PC-9 (cell line): ENCODE results near the gene KRT79. TPM values are rescaled to one million over a fixed set of nuclear protein-coding genes. Genes with fewer than 3 reads are reported as not detected.

Experiments
- BruUV-seq: library from RNA; stranded (reverse); fragments of 400-500 nt; replicated peaks from 2 replicates; lab custom pipeline; 2021; lab: Mats Ljungman, UMichigan
- CTCF ChIA-PET: fragments of 300-600 bp; sonication (Branson Sonifier 250); formaldehyde crosslinking; loops from one replicate; lab custom pipeline; 2022; ENCODE audit warnings: antibody characterized with exemption; lab: Charles Lee
- POLR2A ChIA-PET: fragments of 300-600 bp; sonication (Branson Sonifier 250); formaldehyde crosslinking; loops from one replicate; lab custom pipeline; 2022; ENCODE audit warnings: antibody characterized with exemption; ENCODE audit not compliant: unreplicated experiment; lab: Charles Lee
- DNase-seq, 2 experiments: peaks; one replicate each; pipeline versions ENCODE4 v3.0.0 to v3.0.0-alpha.2; 2015 to 2022; ENCODE audit warnings: mixed read lengths in 1 of 2
- H2AFZ ChIP-seq: fragments of 200-600 bp; sonication (generic); 2 replicates; pipeline ENCODE4 v1.8.1; 2017; ENCODE audit warnings: antibody characterized with exemption
- H3F3A ChIP-seq: fragments of 200-600 bp; sonication (generic); 2 replicates; pipeline ENCODE4 v1.8.1; 2017; ENCODE audit warnings: antibody characterized with exemption, mild to moderate bottlenecking, low read depth; ENCODE audit not compliant: insufficient read depth
- H3K27ac ChIP-seq: fragments of 200-600 bp; sonication (generic); 2 replicates; pipeline ENCODE4 v1.6.1; 2016; ENCODE audit warnings: mixed run types
- H3K27me3 ChIP-seq: fragments of 200-600 bp; sonication (generic); 2 replicates; pipeline ENCODE4 v1.6.1; 2016; ENCODE audit warnings: low read depth, mixed run types; ENCODE audit not compliant: insufficient read depth
- H3K36me3 ChIP-seq: fragments of 200-600 bp; sonication (generic); 2 replicates; pipeline ENCODE4 v1.6.1; 2016; ENCODE audit warnings: low read depth, mixed run types
- H3K4me1 ChIP-seq: fragments of 200-600 bp; sonication (generic); replicated peaks from 2 replicates; pipeline ENCODE4 v1.6.1; 2016; ENCODE audit warnings: mixed run types; ENCODE audit not compliant: insufficient read depth
- H3K4me2 ChIP-seq: fragments of 200-600 bp; sonication (generic); 2 replicates; pipeline ENCODE4 v1.6.1; 2017; ENCODE audit warnings: mixed run types
- H3K4me3 ChIP-seq: fragments of 200-600 bp; sonication (generic); 2 replicates; pipeline ENCODE4 v1.6.1; 2016; ENCODE audit warnings: mixed run types
- H3K79me2 ChIP-seq: fragments of 200-600 bp; sonication (generic); 2 replicates; pipeline ENCODE4 v1.6.1; 2017; ENCODE audit warnings: low read depth, mixed run types
- H3K9me2 ChIP-seq: fragments of 200-600 bp; sonication (generic); 2 replicates; pipeline ENCODE4 v1.8.1; 2017; ENCODE audit warnings: mild to moderate bottlenecking; ENCODE audit not compliant: insufficient read depth
- H3K9me3 ChIP-seq: fragments of 200-600 bp; sonication (generic); 2 replicates; pipeline ENCODE4 v1.8.1; 2016; ENCODE audit warnings: low read depth; ENCODE audit not compliant: insufficient read depth
- H4K20me1 ChIP-seq: fragments of 200-600 bp; sonication (generic); 2 replicates; pipeline ENCODE4 v1.8.1; 2017; ENCODE audit not compliant: insufficient read depth
- EZH2 ChIP-seq: fragments of 200-600 bp; sonication (generic); IDR thresholded peaks from 2 replicates; pipeline ENCODE4 v1.8.0; 2017; ENCODE audit warnings: antibody characterized with exemption, low read depth
- intact Hi-C: fragments of 100-400 bp; cut with micrococcal nuclease; formaldehyde crosslinking; loops from one replicate; pipeline ENCODE4 v1.10.0; 2022; ENCODE audit not compliant: unreplicated experiment
- total RNA-seq: library from RNA; stranded (reverse); gene quantifications from 2 replicates; pipeline ENCODE4 v1.2.3, GENCODE V29; 2021
- TF ChIP-seq, protein P1 (sequence below): fragments of 200-600 bp; sonication (generic); conservative IDR thresholded peaks from 2 replicates; pipeline ENCODE4 v1.6.1; 2017; ENCODE audit warnings: mixed run types, antibody characterized with exemption, mild to moderate bottlenecking, moderate library complexity

Gene KRT79
- total RNA-seq, 1 experiment from 2014 or later = 0.28 TPM

DNA sequence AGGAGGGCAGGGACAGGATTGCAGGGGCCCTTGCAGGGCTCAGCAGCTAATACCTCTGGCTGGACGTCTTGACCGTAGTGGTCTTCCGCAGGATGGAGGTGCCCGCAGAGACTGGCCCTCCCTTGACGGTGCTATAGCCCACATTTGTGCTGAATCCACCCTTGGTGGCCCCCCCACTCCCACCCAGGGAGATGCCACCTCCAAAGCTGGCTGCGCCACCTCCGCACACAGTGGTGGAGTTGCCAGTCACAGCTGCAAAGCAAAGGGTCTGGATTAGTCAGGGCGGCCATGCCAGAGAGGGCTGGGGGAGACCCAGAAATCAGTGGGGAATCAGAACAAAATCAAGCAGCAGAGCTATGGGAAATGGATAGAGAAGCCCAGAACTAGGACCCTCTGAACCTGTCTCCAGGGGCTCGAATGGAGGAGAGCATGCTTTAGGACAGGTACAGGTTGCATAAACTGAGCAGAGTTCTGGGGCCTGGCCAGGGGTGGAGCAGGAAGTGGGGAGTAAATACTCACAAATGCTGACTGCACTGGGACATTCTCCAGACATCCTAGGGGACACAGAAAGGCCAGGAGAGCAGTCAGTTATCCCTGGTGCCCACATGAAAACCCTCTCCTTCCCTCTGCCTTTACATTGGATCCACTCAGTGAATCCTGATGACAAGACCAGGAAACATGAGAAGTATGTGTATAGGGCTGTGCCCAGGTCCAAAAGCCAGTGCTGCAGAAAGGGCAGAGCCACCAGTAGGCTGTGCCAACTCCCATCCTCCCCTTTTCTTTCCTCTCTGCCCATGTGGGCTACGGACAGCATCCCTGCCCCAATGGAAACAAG, 12.1 kb downstream of the KRT79 start:
- Histone ChIP-seq H3K9me2 (no peaks in the 10 kb centered on the region), H3K27ac (no peak overlapping the region), H3K4me1 (peaks cover 10% of the 10 kb centered on the region), H4K20me1 (no peaks in the 10 kb centered on the region), H3K9me3 (no peaks in the 10 kb centered on the region), H2AFZ (no peak overlapping the region), H3K4me3 (no peak overlapping the region), H3F3A (peaks cover 4% of the 10 kb centered on the region; the same call in 1 of the 2 replicates), H3K36me3 (no peaks in the 10 kb centered on the region), H3K27me3 (no peaks in the 10 kb centered on the region; the same call in 1 of the 2 replicates), H3K79me2 (no peaks in the 10 kb centered on the region), H3K4me2 (0 out of 2 replicates have a peak overlapping the region, but pooled peaks have one; percentile 0)
- intact Hi-C loops = no loop called here
- ChIA-PET CTCF (no interaction called here), POLR2A (no interaction called here)
- TF ChIP-seq, protein P1, sequence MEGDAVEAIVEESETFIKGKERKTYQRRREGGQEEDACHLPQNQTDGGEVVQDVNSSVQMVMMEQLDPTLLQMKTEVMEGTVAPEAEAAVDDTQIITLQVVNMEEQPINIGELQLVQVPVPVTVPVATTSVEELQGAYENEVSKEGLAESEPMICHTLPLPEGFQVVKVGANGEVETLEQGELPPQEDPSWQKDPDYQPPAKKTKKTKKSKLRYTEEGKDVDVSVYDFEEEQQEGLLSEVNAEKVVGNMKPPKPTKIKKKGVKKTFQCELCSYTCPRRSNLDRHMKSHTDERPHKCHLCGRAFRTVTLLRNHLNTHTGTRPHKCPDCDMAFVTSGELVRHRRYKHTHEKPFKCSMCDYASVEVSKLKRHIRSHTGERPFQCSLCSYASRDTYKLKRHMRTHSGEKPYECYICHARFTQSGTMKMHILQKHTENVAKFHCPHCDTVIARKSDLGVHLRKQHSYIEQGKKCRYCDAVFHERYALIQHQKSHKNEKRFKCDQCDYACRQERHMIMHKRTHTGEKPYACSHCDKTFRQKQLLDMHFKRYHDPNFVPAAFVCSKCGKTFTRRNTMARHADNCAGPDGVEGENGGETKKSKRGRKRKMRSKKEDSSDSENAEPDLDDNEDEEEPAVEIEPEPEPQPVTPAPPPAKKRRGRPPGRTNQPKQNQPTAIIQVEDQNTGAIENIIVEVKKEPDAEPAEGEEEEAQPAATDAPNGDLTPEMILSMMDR = no peak
- no peak for TF ChIP-seq EZH2
- no TSS peak for BruUV-seq
- DNase-seq = peak in 1 of 2 experiments; percentile 26

DNA sequence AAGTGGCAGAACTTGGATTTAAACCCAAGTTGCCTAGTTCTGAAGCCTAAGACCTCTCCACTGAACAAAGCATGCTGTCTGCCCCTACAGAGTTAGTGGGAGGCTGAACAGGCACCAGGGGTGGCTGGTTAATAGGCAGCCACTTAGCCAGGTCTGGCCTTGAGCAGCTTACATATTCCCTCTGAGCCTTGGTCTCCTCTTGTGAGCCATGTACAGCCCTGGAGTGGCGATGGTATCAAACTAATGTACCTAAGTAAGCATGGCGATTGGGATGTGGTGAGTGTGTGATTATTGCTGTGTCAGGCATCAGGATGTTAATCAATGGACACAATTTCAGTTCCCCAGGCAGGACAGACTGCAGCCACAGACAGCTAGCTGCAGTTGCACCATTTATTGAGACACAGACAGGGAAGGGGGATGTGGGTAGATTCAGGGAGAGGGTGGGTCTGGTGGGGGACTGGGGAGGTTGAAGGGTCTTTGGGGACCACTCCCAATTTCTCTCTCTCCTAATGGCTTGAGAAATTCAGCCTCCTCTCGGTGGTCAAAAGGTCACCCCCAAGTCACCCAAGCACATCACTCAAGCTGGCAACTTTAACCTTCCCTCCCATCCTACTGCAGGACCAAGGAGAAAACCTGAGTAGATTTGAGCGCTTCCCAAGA, 12.9 kb downstream of the KRT79 start:
- H2AFZ ChIP-seq = no peak overlapping the region
- H3K27ac ChIP-seq = no peak overlapping the region
- H3K27me3 ChIP-seq = no peaks in the 10 kb centered on the region; the same call in 1 of the 2 replicates
- ChIA-PET CTCF (interaction anchor here (0.6 kb wide), 1 partner anchor 51 kb away, joined by 4 read pairs; no protein-coding TSS in a partner anchor), POLR2A (no interaction called here)
- no peak overlapping the region for H3K4me3 ChIP-seq
- H3K9me2 ChIP-seq = no peaks in the 10 kb centered on the region
- H3K9me3 ChIP-seq = no peaks in the 10 kb centered on the region
- no peaks in the 10 kb centered on the region for H3K36me3 ChIP-seq
- no peak for DNase-seq
- no TSS peak for BruUV-seq
- H4K20me1 ChIP-seq = no peaks in the 10 kb centered on the region
- peaks cover 4% of the 10 kb centered on the region; the same call in 1 of the 2 replicates for H3F3A ChIP-seq
- H3K4me2 ChIP-seq = no peak overlapping the region
- no peaks in the 10 kb centered on the region for H3K79me2 ChIP-seq
- H3K4me1 ChIP-seq = peaks cover 10% of the 10 kb centered on the region
- intact Hi-C loops = no loop called here
- TF ChIP-seq, protein P1 = no peak
- no peak for TF ChIP-seq EZH2

DNA sequence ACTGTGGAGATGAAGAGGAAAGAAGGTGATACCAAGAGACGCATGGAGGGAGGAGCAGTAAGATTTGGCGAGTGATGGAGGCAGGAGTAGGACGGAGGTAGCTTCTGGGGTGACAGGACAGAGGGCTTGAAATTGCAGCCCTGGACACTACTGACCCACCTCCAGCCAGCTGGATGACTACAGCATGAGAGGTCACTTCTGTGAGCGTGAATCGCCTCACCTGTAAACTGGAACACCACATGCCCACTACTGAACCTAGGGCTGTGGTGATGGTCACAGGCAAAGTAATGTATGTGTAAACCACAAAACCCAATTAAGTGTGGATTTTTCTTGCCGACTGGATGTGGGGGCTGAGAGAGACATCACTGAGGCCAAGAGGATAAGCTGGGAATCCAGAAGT, 13.6 kb downstream of the KRT79 start:
- Histone ChIP-seq H3K36me3 (no peaks in the 10 kb centered on the region), H3F3A (peaks cover 4% of the 10 kb centered on the region; the same call in 1 of the 2 replicates), H3K4me1 (peaks cover 10% of the 10 kb centered on the region), H3K79me2 (no peaks in the 10 kb centered on the region), H2AFZ (no peak overlapping the region), H3K9me2 (no peaks in the 10 kb centered on the region), H3K4me3 (no peak overlapping the region), H3K4me2 (no peak overlapping the region), H3K27ac (no peak overlapping the region), H3K27me3 (no peaks in the 10 kb centered on the region; the same call in 1 of the 2 replicates), H3K9me3 (no peaks in the 10 kb centered on the region), H4K20me1 (no peaks in the 10 kb centered on the region)
- DNase-seq = no peak
- POLR2A ChIA-PET = no interaction called here
- no TSS peak for BruUV-seq
- intact Hi-C loops = no loop called here
- TF ChIP-seq, protein P1 = no peak
- TF ChIP-seq EZH2 = no peak
- CTCF ChIA-PET = interaction anchor here (0.6 kb wide), 1 partner anchor 52 kb away, joined by 4 read pairs; no protein-coding TSS in a partner anchor
